IMR-90 (cell line): ENCODE results near the gene TADA1.

Source experiments
- NFE2L2 ChIP-seq: fragments of 150-350 bp; IDR thresholded peaks from 2 replicates; pipeline ENCODE4 v1.6.1; 2016; ENCODE audit warnings: low read depth, mild to moderate bottlenecking, low read length
- RAD21 ChIP-seq: IDR thresholded peaks from 2 replicates; pipeline ENCODE4 v1.6.1; 2012; ENCODE audit warnings: low read length, improper control_type of control experiment
- RCOR1 ChIP-seq: IDR thresholded peaks from 2 replicates; pipeline ENCODE4 v1.6.1; 2012; ENCODE audit warnings: mild to moderate bottlenecking, low read length, improper control_type of control experiment; ENCODE audit not compliant: insufficient replicate concordance
- RFX5 ChIP-seq: IDR thresholded peaks from 2 replicates; pipeline ENCODE4 v1.8.0; 2012; ENCODE audit warnings: low read depth, mild to moderate bottlenecking, low read length, moderate library complexity
- TF ChIP-seq, protein P1 (sequence below): conservative IDR thresholded peaks from 2 replicates; pipeline ENCODE4 v1.5.1; 2012; ENCODE audit warnings: mild to moderate bottlenecking, low read depth, low read length, improper control_type of control experiment

DNA sequence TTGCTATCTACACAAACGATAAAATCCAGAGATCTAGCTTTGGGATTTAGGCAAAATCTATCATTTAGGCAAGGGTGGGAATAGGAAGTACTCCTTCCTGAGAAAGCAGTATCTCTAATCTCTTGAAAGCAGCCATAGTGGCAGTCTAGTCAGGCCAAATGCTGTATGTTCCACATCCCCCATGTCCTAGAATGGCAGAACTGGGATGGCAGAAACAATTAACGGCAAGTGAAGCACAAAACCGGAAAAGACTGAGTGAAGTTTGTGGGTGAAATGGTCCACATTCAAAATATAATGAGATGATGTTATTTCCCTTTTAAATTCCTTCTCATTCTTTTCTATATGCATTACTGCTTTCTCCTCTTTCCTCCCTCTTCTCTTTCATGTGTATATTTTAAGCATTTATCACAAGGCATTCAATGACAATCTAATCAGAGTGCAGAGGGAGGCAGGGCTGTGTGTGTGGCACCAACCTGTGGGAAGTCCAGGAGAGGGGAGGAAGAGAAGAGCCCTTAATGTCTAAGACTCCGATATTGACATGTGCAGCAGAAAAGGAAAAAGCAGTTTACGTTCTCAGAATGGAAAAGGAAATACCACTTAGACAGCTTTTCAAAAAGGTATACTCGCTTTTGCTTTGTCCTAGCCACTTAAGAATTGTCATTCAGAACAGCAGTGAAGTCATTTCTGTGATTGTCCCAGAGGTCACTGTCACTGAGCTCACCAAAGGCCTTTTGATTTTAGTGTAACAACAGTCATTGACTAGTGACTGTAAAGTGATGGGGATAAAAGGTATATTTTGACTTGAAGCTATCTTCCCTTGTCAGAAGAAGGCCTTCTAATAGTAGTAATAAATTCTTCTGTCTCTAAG lies 42.3 kb upstream of the TADA1 start:
- TF ChIP-seq, protein P1, sequence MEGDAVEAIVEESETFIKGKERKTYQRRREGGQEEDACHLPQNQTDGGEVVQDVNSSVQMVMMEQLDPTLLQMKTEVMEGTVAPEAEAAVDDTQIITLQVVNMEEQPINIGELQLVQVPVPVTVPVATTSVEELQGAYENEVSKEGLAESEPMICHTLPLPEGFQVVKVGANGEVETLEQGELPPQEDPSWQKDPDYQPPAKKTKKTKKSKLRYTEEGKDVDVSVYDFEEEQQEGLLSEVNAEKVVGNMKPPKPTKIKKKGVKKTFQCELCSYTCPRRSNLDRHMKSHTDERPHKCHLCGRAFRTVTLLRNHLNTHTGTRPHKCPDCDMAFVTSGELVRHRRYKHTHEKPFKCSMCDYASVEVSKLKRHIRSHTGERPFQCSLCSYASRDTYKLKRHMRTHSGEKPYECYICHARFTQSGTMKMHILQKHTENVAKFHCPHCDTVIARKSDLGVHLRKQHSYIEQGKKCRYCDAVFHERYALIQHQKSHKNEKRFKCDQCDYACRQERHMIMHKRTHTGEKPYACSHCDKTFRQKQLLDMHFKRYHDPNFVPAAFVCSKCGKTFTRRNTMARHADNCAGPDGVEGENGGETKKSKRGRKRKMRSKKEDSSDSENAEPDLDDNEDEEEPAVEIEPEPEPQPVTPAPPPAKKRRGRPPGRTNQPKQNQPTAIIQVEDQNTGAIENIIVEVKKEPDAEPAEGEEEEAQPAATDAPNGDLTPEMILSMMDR, result no peak
- TF ChIP-seq RCOR1 (no peak), RFX5 (no peak), RAD21 (no peak), NFE2L2 (no peak)
